HEK293 (cell line): ENCODE results near the gene P4HA3.

Experiments used
- CTCF ChIP-seq: fragments of 450-650 bp; formaldehyde crosslinking; IDR thresholded peaks from 2 replicates; pipeline ENCODE4 v1.5.1; 2016; ENCODE audit warnings: missing biosample characterization, missing genetic modification characterization
- IKZF3 ChIP-seq: fragments of 450-650 bp; IDR thresholded peaks from 2 replicates; pipeline ENCODE4 v1.5.0; 2018; ENCODE audit warnings: missing biosample characterization, mild to moderate bottlenecking, missing genetic modification characterization, moderate library complexity
- KLF16 ChIP-seq: fragments of 450-650 bp; formaldehyde crosslinking; IDR thresholded peaks from 2 replicates; pipeline ENCODE4 v1.5.1; 2017; ENCODE audit warnings: missing biosample characterization, missing genetic modification characterization
- PRDM1 ChIP-seq: fragments of 450-650 bp; formaldehyde crosslinking; IDR thresholded peaks from 2 replicates; pipeline ENCODE4; 2016; ENCODE audit warnings: missing biosample characterization, missing genetic modification characterization
- ZBTB7A ChIP-seq: fragments of 450-650 bp; formaldehyde crosslinking; IDR thresholded peaks from 2 replicates; pipeline ENCODE4 v1.5.1; 2016; ENCODE audit warnings: low read depth, missing biosample characterization, missing genetic modification characterization
- ZNF132 ChIP-seq: fragments of 450-650 bp; formaldehyde crosslinking; IDR thresholded peaks from 2 replicates; pipeline ENCODE4 v1.5.1; 2017; ENCODE audit warnings: missing biosample characterization, missing genetic modification characterization, borderline replicate concordance
- ZNF416 ChIP-seq: fragments of 450-650 bp; formaldehyde crosslinking; IDR thresholded peaks from 2 replicates; pipeline ENCODE4 v1.5.1; 2016; ENCODE audit warnings: missing biosample characterization, missing genetic modification characterization
- ZNF670 ChIP-seq: fragments of 450-650 bp; formaldehyde crosslinking; IDR thresholded peaks from 2 replicates; pipeline ENCODE4 v1.5.1; 2016; ENCODE audit warnings: missing biosample characterization, missing genetic modification characterization, low read depth
- ZNF776 ChIP-seq: fragments of 450-650 bp; formaldehyde crosslinking; IDR thresholded peaks from 2 replicates; pipeline ENCODE4 v1.5.0; 2017; ENCODE audit warnings: missing biosample characterization, missing genetic modification characterization, borderline replicate concordance

GRCh38 chr11:74310857-74311256 lies 583 bp downstream of the P4HA3 start:
- TF ChIP-seq CTCF (tag by site-specific recombination) (no peak), ZNF670 (tag by site-specific recombination) (no peak), IKZF3 (tag by site-specific recombination) (no peak), KLF16 (tag by site-specific recombination) (no peak), ZNF416 (tag by site-specific recombination) (no peak), PRDM1 (tag by site-specific recombination) (no peak), ZNF776 (no peak), ZBTB7A (no peak), ZNF132 (tag by site-specific recombination) (no peak)
